ENCODE measurements around the gene CTDNEP1.

Gene CTDNEP1

GRCh38 chr17:7222093-7222971, 29.2 kb downstream of the CTDNEP1 start:
- H3K4me3 ChIP-seq (ENCODE audit: low read length) = no peak overlapping the region
- H3K79me2 ChIP-seq (ENCODE audit: low read length) = 0 out of 2 replicates have a peak, but pooled peaks cover 4% of the 10 kb centered on the region
- TF ChIP-seq, protein P1, sequence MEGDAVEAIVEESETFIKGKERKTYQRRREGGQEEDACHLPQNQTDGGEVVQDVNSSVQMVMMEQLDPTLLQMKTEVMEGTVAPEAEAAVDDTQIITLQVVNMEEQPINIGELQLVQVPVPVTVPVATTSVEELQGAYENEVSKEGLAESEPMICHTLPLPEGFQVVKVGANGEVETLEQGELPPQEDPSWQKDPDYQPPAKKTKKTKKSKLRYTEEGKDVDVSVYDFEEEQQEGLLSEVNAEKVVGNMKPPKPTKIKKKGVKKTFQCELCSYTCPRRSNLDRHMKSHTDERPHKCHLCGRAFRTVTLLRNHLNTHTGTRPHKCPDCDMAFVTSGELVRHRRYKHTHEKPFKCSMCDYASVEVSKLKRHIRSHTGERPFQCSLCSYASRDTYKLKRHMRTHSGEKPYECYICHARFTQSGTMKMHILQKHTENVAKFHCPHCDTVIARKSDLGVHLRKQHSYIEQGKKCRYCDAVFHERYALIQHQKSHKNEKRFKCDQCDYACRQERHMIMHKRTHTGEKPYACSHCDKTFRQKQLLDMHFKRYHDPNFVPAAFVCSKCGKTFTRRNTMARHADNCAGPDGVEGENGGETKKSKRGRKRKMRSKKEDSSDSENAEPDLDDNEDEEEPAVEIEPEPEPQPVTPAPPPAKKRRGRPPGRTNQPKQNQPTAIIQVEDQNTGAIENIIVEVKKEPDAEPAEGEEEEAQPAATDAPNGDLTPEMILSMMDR (IDR thresholded peaks at IDR 0.05; ENCODE audit: low read depth, low read length) = no peak
- no peak for TF ChIP-seq EZH2phosphoT487 (IDR thresholded peaks at IDR 0.05; ENCODE audit: low read depth)
- H3K36me3 ChIP-seq (replicated peaks; ENCODE audit: low read depth, low read length) = peaks cover 7% of the 10 kb centered on the region
- no peak overlapping the region for H3K27ac ChIP-seq (ENCODE audit: low read length)
- H3K9me3 ChIP-seq (ENCODE audit: insufficient read depth, low read length) = no peaks in the 10 kb centered on the region
- peaks cover 21% of the 10 kb centered on the region for H3K4me1 ChIP-seq (ENCODE audit: low read length)
- H2AFZ ChIP-seq (ENCODE audit: low read depth, low read length) = no peak overlapping the region
- no peaks in the 10 kb centered on the region for H3K27me3 ChIP-seq (ENCODE audit: low read depth, low read length)
- no peak overlapping the region for H3K4me2 ChIP-seq (ENCODE audit: low read length)
- no peak overlapping the region for H3K9ac ChIP-seq (ENCODE audit: low read length)
- H4K20me1 ChIP-seq (ENCODE audit: insufficient read depth, low read length) = no peaks in the 10 kb centered on the region

DNA sequence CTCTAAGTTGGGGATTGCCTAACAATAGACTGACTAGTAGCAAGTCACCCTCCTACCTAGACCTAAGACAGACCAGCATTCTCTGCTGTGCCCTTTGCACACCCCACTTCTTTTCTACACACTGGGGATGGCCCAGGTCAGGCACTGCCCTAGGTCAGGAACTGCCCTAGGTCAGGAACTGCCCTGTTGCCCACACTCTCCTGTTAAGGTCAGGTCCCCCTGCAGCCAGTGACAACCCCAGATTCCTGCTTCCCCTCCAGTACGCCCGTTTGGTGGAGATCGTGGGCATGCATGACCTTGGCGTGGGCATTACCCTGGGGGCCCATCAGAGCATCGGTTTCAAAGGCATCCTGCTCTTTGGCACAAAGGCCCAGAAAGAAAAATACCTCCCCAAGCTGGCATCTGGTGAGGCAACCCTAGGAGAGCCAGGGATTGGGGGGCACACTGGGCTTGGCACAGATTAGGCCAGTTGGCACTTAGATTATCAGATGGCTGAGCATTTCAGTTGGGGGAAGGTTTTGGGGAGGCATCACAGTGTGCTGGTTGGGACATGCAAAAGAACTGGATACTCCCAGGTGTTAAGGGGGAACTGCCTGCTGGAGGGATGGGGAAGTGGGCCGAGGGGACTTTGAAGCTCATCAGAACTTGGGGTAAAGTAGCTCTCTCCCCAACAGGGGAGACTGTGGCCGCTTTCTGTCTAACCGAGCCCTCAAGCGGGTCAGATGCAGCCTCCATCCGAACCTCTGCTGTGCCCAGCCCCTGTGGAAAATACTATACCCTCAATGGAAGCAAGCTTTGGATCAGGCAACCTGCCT, 30.0 kb downstream of the CTDNEP1 start:
- H3K4me3 ChIP-seq (ENCODE audit: low read length) = no peak overlapping the region
- H3K9me3 ChIP-seq (ENCODE audit: insufficient read depth, low read length) = no peaks in the 10 kb centered on the region
- H3K79me2 ChIP-seq (ENCODE audit: low read length) = 0 out of 2 replicates have a peak, but pooled peaks cover 4% of the 10 kb centered on the region
- H2AFZ ChIP-seq (ENCODE audit: low read depth, low read length) = no peak overlapping the region
- no peaks in the 10 kb centered on the region for H3K27me3 ChIP-seq (ENCODE audit: low read depth, low read length)
- peaks cover 7% of the 10 kb centered on the region for H3K36me3 ChIP-seq (replicated peaks; ENCODE audit: low read depth, low read length)
- peaks cover 27% of the 10 kb centered on the region for H3K4me1 ChIP-seq (ENCODE audit: low read length)
- H3K27ac ChIP-seq (ENCODE audit: low read length) = no peak overlapping the region
- H4K20me1 ChIP-seq (ENCODE audit: insufficient read depth, low read length) = no peaks in the 10 kb centered on the region
- H3K9ac ChIP-seq (ENCODE audit: low read length) = no peak overlapping the region
- TF ChIP-seq EZH2phosphoT487 (IDR thresholded peaks at IDR 0.05; ENCODE audit: low read depth) = no peak
- TF ChIP-seq, protein P1 (IDR thresholded peaks at IDR 0.05; ENCODE audit: low read depth, low read length) = no peak
- no peak overlapping the region for H3K4me2 ChIP-seq (ENCODE audit: low read length)

- peak overlapping the region; percentile 98 for H3K4me2 ChIP-seq (ENCODE audit: low read length)
- H3K36me3 ChIP-seq (replicated peaks; ENCODE audit: low read depth, low read length) = peaks cover 7% of the 10 kb centered on the region
- H3K27ac ChIP-seq (ENCODE audit: low read length) = peak overlapping the region; percentile 56
- H3K4me3 ChIP-seq (ENCODE audit: low read length) = peak overlapping the region; percentile 97
- H3K27me3 ChIP-seq (ENCODE audit: low read depth, low read length) = no peaks in the 10 kb centered on the region
- H3K9me3 ChIP-seq (ENCODE audit: insufficient read depth, low read length) = no peaks in the 10 kb centered on the region
- peak overlapping the region; percentile 91 for H3K9ac ChIP-seq (ENCODE audit: low read length)
- 0 out of 2 replicates have a peak, but pooled peaks cover 4% of the 10 kb centered on the region for H3K79me2 ChIP-seq (ENCODE audit: low read length)
- peaks cover 34% of the 10 kb centered on the region for H3K4me1 ChIP-seq (ENCODE audit: low read length)
- TF ChIP-seq EZH2phosphoT487 (IDR thresholded peaks at IDR 0.05; ENCODE audit: low read depth) = no peak
- TF ChIP-seq, protein P1 (IDR thresholded peaks at IDR 0.05; ENCODE audit: low read depth, low read length) = peak; percentile 54
- no peak overlapping the region for H2AFZ ChIP-seq (ENCODE audit: low read depth, low read length)
- no peaks in the 10 kb centered on the region for H4K20me1 ChIP-seq (ENCODE audit: insufficient read depth, low read length)
Observed at GRCh38 chr17:7220593-7221277, 30.8 kb downstream of the CTDNEP1 start.

Data from OCI-LY3 (cell line).